Sigmoid colon (tissue), 4 donors: ENCODE measurements around the gene BANF2.

Source experiments
- POLR2A ChIP-seq, 2 donors: fragments of 450-650 bp; IDR thresholded peaks; one replicate each; pipeline ENCODE4 v1.6.1; 2016; ENCODE audit warnings: antibody characterized with exemption in 2 of 2, mild to moderate bottlenecking in 2 of 2, moderate library complexity in 2 of 2
- POLR2AphosphoS5 ChIP-seq, 4 donors: sonication (generic); formaldehyde crosslinking; IDR thresholded peaks; one replicate each; pipeline ENCODE4 v1.6.1; 2017; ENCODE audit warnings: antibody characterized with exemption in 4 of 4
- TF ChIP-seq, protein P1 (sequence below), 4 experiments: fragments of 450-650 bp in 3 of 4; fragments of 200-600 bp in 1 of 4; IDR thresholded peaks; one replicate each; pipeline ENCODE4 v1.5.1; 2016 to 2019; ENCODE audit warnings: antibody characterized with exemption in 4 of 4, mild to moderate bottlenecking in 3 of 4, moderate library complexity in 2 of 4

DNA sequence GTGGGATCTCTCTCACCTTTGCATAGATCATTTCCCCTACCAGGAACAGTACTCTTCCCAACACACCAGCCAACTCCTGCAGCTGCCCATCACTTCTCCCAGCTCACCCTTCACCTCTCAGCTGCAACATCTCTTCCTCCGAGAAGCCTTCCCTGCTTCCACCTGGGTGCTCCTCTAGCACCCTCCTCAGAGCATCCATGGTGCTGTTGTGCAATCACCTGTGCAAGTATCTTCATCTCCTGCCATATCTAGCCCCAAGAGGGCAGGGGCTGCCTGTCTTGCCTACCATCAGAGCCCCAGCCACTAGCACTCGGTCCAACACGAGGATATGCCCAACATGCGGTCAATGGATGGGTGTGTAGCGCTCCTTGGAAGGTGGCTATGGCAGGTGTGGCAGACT, 75.8 kb downstream of the BANF2 start:
- TF ChIP-seq, protein P1, sequence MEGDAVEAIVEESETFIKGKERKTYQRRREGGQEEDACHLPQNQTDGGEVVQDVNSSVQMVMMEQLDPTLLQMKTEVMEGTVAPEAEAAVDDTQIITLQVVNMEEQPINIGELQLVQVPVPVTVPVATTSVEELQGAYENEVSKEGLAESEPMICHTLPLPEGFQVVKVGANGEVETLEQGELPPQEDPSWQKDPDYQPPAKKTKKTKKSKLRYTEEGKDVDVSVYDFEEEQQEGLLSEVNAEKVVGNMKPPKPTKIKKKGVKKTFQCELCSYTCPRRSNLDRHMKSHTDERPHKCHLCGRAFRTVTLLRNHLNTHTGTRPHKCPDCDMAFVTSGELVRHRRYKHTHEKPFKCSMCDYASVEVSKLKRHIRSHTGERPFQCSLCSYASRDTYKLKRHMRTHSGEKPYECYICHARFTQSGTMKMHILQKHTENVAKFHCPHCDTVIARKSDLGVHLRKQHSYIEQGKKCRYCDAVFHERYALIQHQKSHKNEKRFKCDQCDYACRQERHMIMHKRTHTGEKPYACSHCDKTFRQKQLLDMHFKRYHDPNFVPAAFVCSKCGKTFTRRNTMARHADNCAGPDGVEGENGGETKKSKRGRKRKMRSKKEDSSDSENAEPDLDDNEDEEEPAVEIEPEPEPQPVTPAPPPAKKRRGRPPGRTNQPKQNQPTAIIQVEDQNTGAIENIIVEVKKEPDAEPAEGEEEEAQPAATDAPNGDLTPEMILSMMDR (IDR thresholded peaks at IDR 0.05), result no peak
- no peak for TF ChIP-seq POLR2A (IDR thresholded peaks at IDR 0.05)
- TF ChIP-seq POLR2AphosphoS5 (IDR thresholded peaks at IDR 0.05), result no peak
